Activated naive CD4-positive, alpha-beta T cell treated with anti-CD3 and anti-CD28 coated beads, Interleukin-2, amount 50 U/mL, for 16 hours (primary cell): ENCODE results near the gene UBL7.

Experiments
- DNase-seq: peaks from one replicate; pipeline ENCODE4 v3.0.0-alpha.2; 2020

The UBL7 gene

GRCh38 chr15:74422652-74423430, 38.1 kb downstream of the UBL7 start:
- DNase-seq: no peak

- no peak for DNase-seq
Measured at GRCh38 chr15:74422265-74422651, 38.7 kb downstream of the UBL7 start.

- DNase-seq: no peak
Measured at GRCh38 chr15:74421302-74422245, 39.4 kb downstream of the UBL7 start.

GRCh38 chr15:74420193-74420905, 40.6 kb downstream of the UBL7 start:
- no peak for DNase-seq

GRCh38 chr15:74419432-74419831, 41.5 kb downstream of the UBL7 start:
- no peak for DNase-seq

GRCh38 chr15:74418575-74419338, 42.2 kb downstream of the UBL7 start:
- no peak for DNase-seq

GRCh38 chr15:74417670-74418069, 43.3 kb downstream of the UBL7 start:
- no peak for DNase-seq

- no peak for DNase-seq
Measured at GRCh38 chr15:74417225-74417624, 43.7 kb downstream of the UBL7 start.

- peak; percentile 7 for DNase-seq
Measured at GRCh38 chr15:74415966-74416916, 44.7 kb downstream of the UBL7 start.

GRCh38 chr15:74414603-74415338, 46.2 kb downstream of the UBL7 start:
- DNase-seq: no peak

- no peak for DNase-seq
Measured at GRCh38 chr15:74414081-74414580, 46.8 kb downstream of the UBL7 start.

- DNase-seq: no peak
Measured at GRCh38 chr15:74413350-74414080, 47.4 kb downstream of the UBL7 start.

- DNase-seq: no peak
Measured at GRCh38 chr15:74412159-74412558, 48.8 kb downstream of the UBL7 start.

GRCh38 chr15:74411686-74412085, 49.3 kb downstream of the UBL7 start:
- no peak for DNase-seq

- no peak for DNase-seq
Measured at GRCh38 chr15:74410502-74410901, 50.5 kb downstream of the UBL7 start.

GRCh38 chr15:74409225-74409624, 51.7 kb downstream of the UBL7 start:
- DNase-seq: no peak

GRCh38 chr15:74408815-74409214, 52.1 kb downstream of the UBL7 start:
- DNase-seq: no peak

- DNase-seq: no peak
Measured at GRCh38 chr15:74408385-74408784, 52.6 kb downstream of the UBL7 start.

- DNase-seq: no peak
Measured at GRCh38 chr15:74406992-74407705, 53.8 kb downstream of the UBL7 start.
